Measurements from ENCODE around the gene ZNF483.
"Not testable (repeated sequence)": the region's sequence is repeated elsewhere in the genome, so short reads cannot be mapped to it uniquely, and the experiment has no call there.

The ZNF483 gene

GRCh38 chr9:111610845-111611244 is 85.9 kb downstream of the ZNF483 start:
- no peak for DNase-seq (ENCODE audit: low spot score)

GRCh38 chr9:111613436-111614040 is 88.6 kb downstream of the ZNF483 start:
- no peak for DNase-seq (ENCODE audit: low spot score)

GRCh38 chr9:111615928-111616327 is 90.9 kb downstream of the ZNF483 start:
- no peak for DNase-seq (ENCODE audit: low spot score)

GRCh38 chr9:111617349-111617748 is 92.4 kb downstream of the ZNF483 start:
- DNase-seq (ENCODE audit: low spot score) = not testable (repeated sequence)

GRCh38 chr9:111621895-111622480 is 97.0 kb downstream of the ZNF483 start:
- no peak for DNase-seq (ENCODE audit: low spot score)

- DNase-seq (ENCODE audit: low spot score) = no peak
Observed at GRCh38 chr9:111622626-111623025, 97.6 kb downstream of the ZNF483 start.

All from CD4-positive, alpha-beta T cell treated with Interleukin-15 for 4 hours (primary cell).